Uterus (tissue), 4 donors: ENCODE data around the gene MLLT10. TPM values are rescaled to one million over a fixed set of nuclear protein-coding genes. Genes with fewer than 3 reads are reported as not detected.

Experiments used
- DNase-seq, 2 donors: peaks; one replicate each; pipeline ENCODE4 v3.0.0-alpha.2; 2019 to 2020
- H3K27ac ChIP-seq, 2 donors: fragments of 200-600 bp; sonication (generic); 1 replicate in 1 of 2; 2 replicates in 1 of 2; pipeline ENCODE4 v1.5.1; 2016 to 2018
- H3K27me3 ChIP-seq, 2 donors: fragments of 200-600 bp; sonication (generic); one replicate each; pipeline ENCODE4 v1.5.1; 2018 to 2019; ENCODE audit warnings: control low read depth in 1 of 2
- H3K36me3 ChIP-seq, 2 donors: fragments of 200-600 bp; sonication (generic); one replicate each; pipeline ENCODE4 v1.5.1; 2019; ENCODE audit warnings: control low read depth in 1 of 2
- H3K4me1 ChIP-seq, 2 donors: fragments of 200-600 bp; sonication (generic); one replicate each; pipeline ENCODE4 v1.5.1; 2018 to 2019; ENCODE audit warnings: control low read depth in 1 of 2
- H3K4me3 ChIP-seq, 2 donors: fragments of 200-600 bp; sonication (generic); 1 replicate in 1 of 2; 2 replicates in 1 of 2; pipeline ENCODE4 v1.5.1; 2018 to 2019; ENCODE audit warnings: mild to moderate bottlenecking in 1 of 2
- H3K9me3 ChIP-seq, 2 donors: fragments of 200-600 bp; sonication (generic); one replicate each; pipeline ENCODE4 v1.5.1; 2019; ENCODE audit warnings: control low read depth in 1 of 2
- POLR2A ChIP-seq, 2 donors: fragments of 450-650 bp; IDR thresholded peaks; one replicate each; pipeline ENCODE4 v1.6.1; 2016; ENCODE audit warnings: antibody characterized with exemption in 2 of 2, mild to moderate bottlenecking in 1 of 2, moderate library complexity in 1 of 2
- intact Hi-C: fragments of 100-400 bp; cut with DNase I; formaldehyde crosslinking; loops from one replicate; pipeline ENCODE4 v1.15.1; 2023; ENCODE audit warnings: low total_unique reads
- total RNA-seq, 4 donors: library from RNA; depleted of rRNA in 3 of 4; stranded (reverse); fragments of >200 nt in 3 of 4; gene quantifications; one replicate each; pipeline versions ENCODE4 v1.1.0 to v1.2.4, GENCODE V29; 2014 to 2023
- TF ChIP-seq, protein P1 (sequence below), 4 experiments: fragments of 200-600 bp in 2 of 4; fragments of 450-650 bp in 2 of 4; sonication (generic) in 2 of 4; IDR thresholded peaks; one replicate each; pipeline ENCODE4 v1.5.1; 2016 to 2019; ENCODE audit warnings: antibody characterized with exemption in 4 of 4, mild to moderate bottlenecking in 2 of 4, moderate library complexity in 1 of 4
- donor health status: DM: yes; HTN: yes; CAD: no.

Gene MLLT10
- total RNA-seq, 4 donors from 2014 or later: 34.1 to 71.2 (median 59.8) TPM

DNA sequence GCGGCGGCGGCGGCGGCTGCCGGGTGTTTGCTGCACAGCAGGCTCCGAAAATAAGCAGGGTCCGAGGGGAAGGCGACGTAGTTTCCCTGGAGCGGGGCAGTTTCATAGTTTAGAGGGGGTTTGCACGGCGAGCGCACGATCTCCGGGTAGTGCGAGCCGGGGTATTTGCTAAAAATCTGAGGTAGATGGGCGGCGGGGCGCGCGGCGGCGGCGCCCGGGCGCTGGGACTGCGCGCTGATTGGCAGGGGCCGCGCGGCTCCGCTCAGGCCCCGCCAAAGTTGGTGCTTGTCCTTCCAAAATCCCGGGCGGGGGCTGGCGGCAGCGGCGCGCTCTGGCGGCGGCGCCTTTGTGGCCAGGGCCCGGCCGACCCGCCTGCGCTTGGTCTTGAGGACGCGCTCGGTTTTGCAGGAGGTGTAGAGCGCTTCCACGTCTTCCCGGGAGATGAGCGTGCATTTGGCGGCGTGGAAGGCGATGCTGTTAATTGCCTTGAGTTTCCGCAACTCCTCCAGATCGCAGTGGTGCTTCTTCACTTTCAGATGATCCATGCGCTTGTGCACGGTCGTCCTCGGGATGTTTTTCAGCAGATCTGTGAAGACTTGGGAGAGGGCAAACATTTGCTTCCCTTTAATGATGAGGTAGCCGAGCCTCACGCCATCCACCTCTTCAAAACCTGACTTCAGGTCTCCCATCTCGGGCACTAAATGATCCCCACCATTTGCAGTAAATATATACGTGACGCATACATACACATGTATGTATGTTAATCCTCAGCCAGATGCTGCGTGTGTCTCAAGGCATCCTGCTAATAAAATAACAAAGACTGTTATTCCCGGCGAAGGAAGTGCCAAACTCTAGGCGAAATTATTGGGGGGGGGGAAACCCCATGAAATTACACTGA lies 16.6 kb upstream of the MLLT10 start:
- intact Hi-C loops: no loop called here
- peaks cover 0 to 3% of the 10 kb centered on the region in 2 donors for H3K4me1 ChIP-seq
- DNase-seq: peak; percentile 64 to 68

DNA sequence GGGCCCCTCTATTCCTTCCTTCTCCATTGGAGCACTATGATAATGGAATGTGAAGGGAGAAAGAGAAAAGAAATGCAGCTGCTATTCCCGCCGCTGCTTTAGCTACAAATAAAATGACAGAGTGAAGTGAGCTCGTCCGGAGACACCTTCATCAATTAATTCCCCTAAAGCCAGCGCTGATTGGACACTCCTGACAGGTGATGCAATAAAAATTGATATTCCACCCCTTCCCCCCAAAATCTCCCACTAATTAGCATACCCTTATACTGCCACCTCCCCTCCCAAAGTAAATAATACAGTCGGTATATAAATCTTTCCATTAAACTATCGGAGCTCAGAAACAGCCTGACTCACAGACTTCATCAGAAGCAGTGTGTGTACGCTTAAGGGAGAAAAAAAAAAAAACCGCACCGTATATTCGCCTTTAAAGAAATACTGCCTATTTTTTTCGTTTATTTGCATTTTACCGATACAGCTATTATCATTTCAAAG lies 15.8 kb upstream of the MLLT10 start:
- peak overlapping the region; percentile 51 to 67 for H3K4me3 ChIP-seq
- H3K9me3 ChIP-seq: no peaks in the 10 kb centered on the region
- peaks cover 0 to 3% of the 10 kb centered on the region in 2 donors for H3K4me1 ChIP-seq
- no peaks in the 10 kb centered on the region for H3K27me3 ChIP-seq
- no peaks in the 10 kb centered on the region for H3K36me3 ChIP-seq
- no peak for DNase-seq
- H3K27ac ChIP-seq: peak overlapping the region; percentile 76 to 91
- no peak for TF ChIP-seq POLR2A (IDR thresholded peaks at IDR 0.05)
- TF ChIP-seq, protein P1, sequence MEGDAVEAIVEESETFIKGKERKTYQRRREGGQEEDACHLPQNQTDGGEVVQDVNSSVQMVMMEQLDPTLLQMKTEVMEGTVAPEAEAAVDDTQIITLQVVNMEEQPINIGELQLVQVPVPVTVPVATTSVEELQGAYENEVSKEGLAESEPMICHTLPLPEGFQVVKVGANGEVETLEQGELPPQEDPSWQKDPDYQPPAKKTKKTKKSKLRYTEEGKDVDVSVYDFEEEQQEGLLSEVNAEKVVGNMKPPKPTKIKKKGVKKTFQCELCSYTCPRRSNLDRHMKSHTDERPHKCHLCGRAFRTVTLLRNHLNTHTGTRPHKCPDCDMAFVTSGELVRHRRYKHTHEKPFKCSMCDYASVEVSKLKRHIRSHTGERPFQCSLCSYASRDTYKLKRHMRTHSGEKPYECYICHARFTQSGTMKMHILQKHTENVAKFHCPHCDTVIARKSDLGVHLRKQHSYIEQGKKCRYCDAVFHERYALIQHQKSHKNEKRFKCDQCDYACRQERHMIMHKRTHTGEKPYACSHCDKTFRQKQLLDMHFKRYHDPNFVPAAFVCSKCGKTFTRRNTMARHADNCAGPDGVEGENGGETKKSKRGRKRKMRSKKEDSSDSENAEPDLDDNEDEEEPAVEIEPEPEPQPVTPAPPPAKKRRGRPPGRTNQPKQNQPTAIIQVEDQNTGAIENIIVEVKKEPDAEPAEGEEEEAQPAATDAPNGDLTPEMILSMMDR (IDR thresholded peaks at IDR 0.05): no peak
- intact Hi-C loops: no loop called here

More for the DNA sequence above, 16.6 kb upstream of the MLLT10 start:
- peak overlapping the region; percentile 76 to 91 for H3K27ac ChIP-seq
- H3K4me3 ChIP-seq: peak overlapping the region; percentile 51 to 67
- TF ChIP-seq, protein P1 (IDR thresholded peaks at IDR 0.05): peak in 2 of 4 experiments; percentile 11 to 25
- no peak for TF ChIP-seq POLR2A (IDR thresholded peaks at IDR 0.05)
- no peaks in the 10 kb centered on the region for H3K27me3 ChIP-seq
- no peaks in the 10 kb centered on the region for H3K36me3 ChIP-seq
- no peaks in the 10 kb centered on the region for H3K9me3 ChIP-seq

GRCh38 chr10:21518641-21519396 lies 15.2 kb upstream of the MLLT10 start:
- no peak for DNase-seq
- no peaks in the 10 kb centered on the region for H3K9me3 ChIP-seq
- H3K4me3 ChIP-seq: peak overlapping the region; percentile 51 to 67
- intact Hi-C loops: no loop called here
- no peaks in the 10 kb centered on the region for H3K36me3 ChIP-seq
- H3K27ac ChIP-seq: peak overlapping the region; percentile 76 to 91
- TF ChIP-seq, protein P1 (IDR thresholded peaks at IDR 0.05): no peak
- no peak for TF ChIP-seq POLR2A (IDR thresholded peaks at IDR 0.05)
- H3K4me1 ChIP-seq: peaks cover 0 to 3% of the 10 kb centered on the region in 2 donors
- no peaks in the 10 kb centered on the region for H3K27me3 ChIP-seq

GRCh38 chr10:21519397-21519933 lies 14.6 kb upstream of the MLLT10 start:
- intact Hi-C loops: no loop called here
- Histone ChIP-seq H3K9me3 (no peaks in the 10 kb centered on the region), H3K4me1 (peaks cover 0 to 3% of the 10 kb centered on the region in 2 donors), H3K36me3 (no peaks in the 10 kb centered on the region), H3K27ac (peak overlapping the region; percentile 76 to 91), H3K4me3 (peak overlapping the region; percentile 51 to 67), H3K27me3 (no peaks in the 10 kb centered on the region)
- TF ChIP-seq, protein P1 (IDR thresholded peaks at IDR 0.05): no peak
- TF ChIP-seq POLR2A (IDR thresholded peaks at IDR 0.05): no peak
- DNase-seq: no peak
